Ovary (tissue), 9 donors: Measurements from ENCODE around the gene LRRC8E. TPM values are rescaled to one million over a fixed set of nuclear protein-coding genes. Genes with fewer than 3 reads are reported as not detected.

ENCODE experiments used
- DNase-seq, 5 donors: peaks; one replicate each; pipeline ENCODE4 v3.0.0-alpha.2; 2019 to 2020
- H3K27ac ChIP-seq, 2 donors: fragments of 200-600 bp; one replicate each; pipeline versions ENCODE4 v1.5.1 to v1.8.0; 2019 to 2022
- H3K27me3 ChIP-seq: fragments of 200-600 bp; one replicate; pipeline ENCODE4 v1.8.0; 2022
- H3K36me3 ChIP-seq: fragments of 200-600 bp; sonication (generic); one replicate; pipeline ENCODE4 v1.5.1; 2019
- H3K4me1 ChIP-seq: one replicate; pipeline ENCODE4 v1.8.1; 2013; ENCODE audit warnings: mild to moderate bottlenecking, moderate library complexity; ENCODE audit not compliant: insufficient read depth
- H3K4me3 ChIP-seq: fragments of 200-600 bp; sonication (generic); one replicate; pipeline ENCODE4 v1.5.1; 2017
- H3K9me3 ChIP-seq, 2 donors: fragments of 200-600 bp in 1 of 2; sonication (generic) in 1 of 2; one replicate each; pipeline versions ENCODE4 v1.5.1 to v1.8.1; 2013 to 2019; ENCODE audit warnings: mild to moderate bottlenecking in 1 of 2, moderate library complexity in 1 of 2
- CTCF ChIP-seq, 3 donors: fragments of 450-650 bp in 2 of 3; fragments of 200-600 bp in 1 of 3; IDR thresholded peaks; one replicate each; pipeline versions ENCODE4 v1.5.1 to v1.8.0; 2016 to 2022; ENCODE audit warnings: antibody characterized with exemption in 3 of 3, mild to moderate bottlenecking in 1 of 3
- EP300 ChIP-seq: sonication (generic); formaldehyde crosslinking; IDR thresholded peaks from one replicate; pipeline ENCODE4 v1.6.1; 2017; ENCODE audit warnings: antibody characterized with exemption
- POLR2A ChIP-seq: fragments of 450-650 bp; IDR thresholded peaks from one replicate; pipeline ENCODE4 v1.6.1; 2017; ENCODE audit warnings: antibody characterized with exemption, mild to moderate bottlenecking, moderate library complexity
- WGBS, 3 donors: extraction: QIAGEN DNeasy Blood & Tissue Kit in 1 of 3; methylation state at CpG; one replicate each; pipeline versions ENCODE4 v1.1.5 to v1.1.7; 2013 to 2017; 5-methylcytosine and 5-hydroxymethylcytosine counted together
- intact Hi-C, 4 donors: fragments of 100-400 bp; cut with DNase I; formaldehyde crosslinking; loops; one replicate each; pipeline versions ENCODE4 v1.11.0 to v1.15.1; 2022 to 2023
- polyA plus RNA-seq, 2 donors: library from polyadenylated mRNA; stranded (reverse); fragments of 200-250 nt in 1 of 2; fragments of 350-450 nt in 1 of 2; fragmentation: Illumina TruSeq in 1 of 2; extraction: RNeasy Lipid Tissue Mini Kit (QIAGEN cat#74804) in 1 of 2; gene quantifications; one replicate each; pipeline ENCODE4 v1.2.3, GENCODE V29; 2013 to 2014
- total RNA-seq, 7 donors: library from RNA; depleted of rRNA in 2 of 7; stranded (reverse); fragments of >200 nt in 2 of 7; fragmentation: NEBNext Ultra II Directional in 3 of 7; extraction: Animal tissue kit (Norgen Biotek cat#: 25700) in 3 of 7; gene quantifications; one replicate each; pipeline versions ENCODE4 v1.1.0 to v1.2.4, GENCODE V29; 2016 to 2023
- donor health status: DM: no; HTN: no; CAD: no; lungs with moderate emphysema.
- donor health status: DM: no; HTN: no; CAD: no.
- donor health status: Bipolar disorder and iron deficiency.
- donor health status: DM: yes; HTN: yes; CAD: no.
- donor health status: DM: no; HTN: no; CAD: no.
- donor health status: DM: yes; HTN: yes; CAD: no.

LRRC8E gene
- total and polyA plus RNA-seq, 9 donors, result 0.10 to 2.1 (median 0.72) TPM; not detected in 2

GRCh38 chr19:7883105-7883504 lies 5.2 kb upstream of the LRRC8E start:
- TF ChIP-seq CTCF (IDR thresholded peaks at IDR 0.05), result no peak
- no peak for TF ChIP-seq EP300
- no peak for TF ChIP-seq POLR2A
- no peak for DNase-seq
- Histone ChIP-seq H3K4me3 (no peak overlapping the region), H3K27me3 (no peaks in the 10 kb centered on the region), H3K27ac (no peak overlapping the region), H3K36me3 (no peaks in the 10 kb centered on the region), H3K9me3 (no peaks in the 10 kb centered on the region), H3K4me1 (no peaks in the 10 kb centered on the region)
- intact Hi-C loops, result no loop called here
- 61 to 84% (median 62%) methylated on average over 4 of the region's 4 CpGs for WGBS, 3 donors

DNA sequence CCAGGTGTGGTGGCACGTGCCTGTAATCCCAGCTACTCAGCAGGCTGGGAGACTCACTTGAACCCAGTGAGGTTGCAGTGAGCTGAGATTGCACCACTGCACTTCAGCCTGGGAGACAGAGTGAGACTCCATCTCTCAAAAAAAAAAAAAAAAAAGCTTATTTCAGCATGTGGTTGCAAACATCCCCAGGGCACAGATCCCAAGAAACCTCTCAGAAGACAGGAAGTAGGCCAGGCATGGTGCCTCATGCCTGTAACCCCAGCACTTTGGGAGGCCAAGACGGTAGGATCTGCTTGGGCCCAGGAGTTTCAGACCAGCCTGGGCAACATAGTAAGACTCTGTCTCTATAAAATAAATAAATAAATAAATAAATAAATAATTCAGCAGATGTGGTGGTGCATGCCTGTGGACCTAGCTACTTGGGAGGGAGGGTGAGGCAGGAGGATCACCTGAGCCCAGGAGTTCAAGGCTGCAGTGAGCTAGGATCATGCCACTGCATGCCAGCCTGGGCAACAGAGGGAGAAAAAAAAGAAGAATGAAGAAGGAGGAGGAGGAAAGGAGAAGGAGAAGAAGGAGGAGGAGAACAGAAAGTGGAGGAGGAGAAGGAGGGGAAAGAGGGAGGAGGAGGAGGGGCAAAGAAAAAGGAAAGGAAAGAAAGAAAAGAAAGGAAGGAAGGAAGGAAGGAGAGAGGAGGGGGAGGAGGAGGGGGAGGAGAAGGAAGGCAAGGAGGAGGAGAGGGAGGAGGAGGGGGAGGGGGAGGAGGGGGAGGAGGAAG lies 4.3 kb upstream of the LRRC8E start:
- H3K27ac ChIP-seq, result no peak overlapping the region
- no peaks in the 10 kb centered on the region for H3K27me3 ChIP-seq
- no peak for DNase-seq
- H3K4me1 ChIP-seq, result no peaks in the 10 kb centered on the region
- intact Hi-C loops, result no loop called here
- H3K4me3 ChIP-seq, result no peak overlapping the region
- TF ChIP-seq EP300 (no peak), CTCF (IDR thresholded peaks at IDR 0.05) (no peak), POLR2A (no peak)
- H3K36me3 ChIP-seq, result no peaks in the 10 kb centered on the region
- 62 to 80% (median 63%) methylated on average over 2 of the region's 2 CpGs for WGBS, 3 donors
- no peaks in the 10 kb centered on the region for H3K9me3 ChIP-seq

DNA sequence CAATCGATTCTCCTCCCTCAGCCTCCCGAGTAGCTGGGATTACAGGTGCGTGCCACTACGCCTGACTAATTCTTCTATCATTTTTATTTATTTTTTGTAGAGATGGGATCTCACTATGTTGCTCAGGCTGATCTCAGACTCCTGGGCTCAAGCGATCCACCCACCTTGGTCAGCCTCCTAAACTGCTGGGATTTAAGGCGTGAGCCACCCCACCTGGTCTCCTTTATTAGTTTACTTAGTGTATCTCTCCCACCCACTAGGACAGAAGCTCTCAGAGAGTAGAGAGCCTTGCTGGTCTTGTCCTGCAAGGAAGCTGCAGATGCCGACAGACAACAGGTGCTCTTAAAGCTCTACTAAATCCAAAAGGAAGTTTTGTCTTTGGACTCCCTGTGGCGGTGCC lies 2.5 kb upstream of the LRRC8E start:
- H3K36me3 ChIP-seq, result no peaks in the 10 kb centered on the region
- no peaks in the 10 kb centered on the region for H3K4me1 ChIP-seq
- WGBS, 3 donors, result 81 to 86% (median 83%) methylated on average over 8 of the region's 8 CpGs
- intact Hi-C loops, result no loop called here
- no peaks in the 10 kb centered on the region for H3K9me3 ChIP-seq
- H3K27me3 ChIP-seq, result no peaks in the 10 kb centered on the region
- DNase-seq, result no peak
- H3K4me3 ChIP-seq, result no peak overlapping the region
- TF ChIP-seq CTCF (IDR thresholded peaks at IDR 0.05) (no peak), POLR2A (no peak)
- no peak overlapping the region for H3K27ac ChIP-seq

DNA sequence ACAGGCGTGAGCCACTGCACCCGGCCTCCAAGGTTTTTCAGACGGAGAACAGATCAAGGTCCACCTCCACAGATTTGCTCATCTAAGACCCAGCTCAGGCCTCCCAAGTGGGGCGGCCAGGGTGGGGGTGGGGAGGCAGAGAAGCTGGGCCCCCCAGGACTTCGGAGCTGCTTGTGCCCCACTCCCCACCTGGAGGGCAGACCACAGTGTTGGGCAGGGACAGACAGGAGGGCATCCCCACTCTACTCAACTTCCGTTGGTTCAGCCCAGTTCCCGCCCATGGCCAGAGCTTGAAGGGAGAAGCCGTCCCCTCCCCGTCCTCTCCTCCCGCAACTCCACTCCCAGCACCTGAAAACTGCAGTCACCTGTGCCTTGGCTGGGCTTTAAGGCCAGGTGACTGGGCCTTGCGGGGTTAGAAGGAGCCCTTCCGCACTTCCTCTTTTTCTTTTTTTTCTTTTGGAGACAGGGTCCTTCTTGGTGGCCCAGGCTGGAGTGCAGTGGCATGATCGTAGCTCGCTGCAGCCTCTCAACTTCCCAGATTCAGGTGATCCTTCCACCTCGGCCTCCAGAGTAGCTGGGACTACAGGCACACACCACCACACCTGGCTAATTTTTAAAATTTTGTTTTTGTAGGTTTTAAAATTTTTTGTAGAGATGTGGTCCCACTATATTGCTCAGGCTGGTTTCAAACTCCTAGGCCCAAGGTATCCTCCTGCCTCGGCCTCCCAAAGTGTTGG lies 734 bp upstream of the LRRC8E start:
- 82 to 86% (median 83%) methylated on average over 16 of the region's 16 CpGs for WGBS, 3 donors
- intact Hi-C loops, result no loop called here
- DNase-seq, result no peak
- no peaks in the 10 kb centered on the region for H3K27me3 ChIP-seq
- H3K36me3 ChIP-seq, result no peaks in the 10 kb centered on the region
- H3K4me3 ChIP-seq, result no peak overlapping the region
- TF ChIP-seq EP300 (no peak), POLR2A (no peak), CTCF (IDR thresholded peaks at IDR 0.05) (no peak)
- no peaks in the 10 kb centered on the region for H3K4me1 ChIP-seq
- no peak overlapping the region for H3K27ac ChIP-seq
- no peaks in the 10 kb centered on the region for H3K9me3 ChIP-seq
